MM.1S (cell line): Measurements from ENCODE around the gene CDKN2C.

Experiments
- CTCF ChIP-seq: fragments of 300-600 bp; sonication (generic); IDR thresholded peaks from 2 replicates; pipeline ENCODE4 v1.5.1; 2016; ENCODE audit warnings: antibody characterized with exemption, low read length, mixed read lengths
- EZH2 ChIP-seq: fragments of 300-600 bp; sonication (generic); optimal IDR thresholded peaks from 2 replicates; pipeline ENCODE3; 2017; ENCODE audit warnings: low read depth, mild to moderate bottlenecking, antibody characterized with exemption, low read length, mixed read lengths
- EZH2phosphoT487 ChIP-seq: fragments of 300-600 bp; sonication (generic); IDR thresholded peaks from 2 replicates; pipeline ENCODE4 v1.6.1; 2018; ENCODE audit warnings: antibody characterized with exemption, low read length

GRCh38 chr1:50976111-50976889 lies 6.3 kb downstream of the CDKN2C start:
- TF ChIP-seq CTCF (no peak), EZH2phosphoT487 (no peak), EZH2 (no peak)
